A673 (cell line): ENCODE results near the gene MSL3. TPM values are rescaled to one million over a fixed set of nuclear protein-coding genes. Genes with fewer than 3 reads are reported as not detected.

Experiments
- BruUV-seq: library from RNA; stranded (reverse); fragments of 400-500 nt; replicated peaks from 2 replicates; lab custom pipeline; 2021; lab: Mats Ljungman, UMichigan
- CTCF ChIA-PET: fragments of 300-600 bp; sonication (Branson Sonifier 250); formaldehyde crosslinking; loops from one replicate; lab custom pipeline; 2022; ENCODE audit warnings: antibody characterized with exemption; lab: Charles Lee
- POLR2A ChIA-PET: fragments of 300-600 bp; sonication (Branson Sonifier 250); formaldehyde crosslinking; loops from one replicate; lab custom pipeline; 2022; ENCODE audit warnings: antibody characterized with exemption; ENCODE audit not compliant: low non-redundant PET; lab: Charles Lee
- DNase-seq: peaks from one replicate; pipeline ENCODE4 v3.0.0-alpha.2; 2015; ENCODE audit warnings: low spot score
- H3K27ac ChIP-seq: fragments of 200-600 bp; sonication (generic); 2 replicates; pipeline ENCODE4 v1.5.1; 2016; ENCODE audit warnings: mixed run types, low read depth, mild to moderate bottlenecking, mixed read lengths, antibody characterized with exemption, low read length; ENCODE audit not compliant: poor library complexity, severe bottlenecking
- H3K27me3 ChIP-seq: fragments of 200-600 bp; sonication (generic); replicated peaks from 2 replicates; pipeline ENCODE4 v1.6.1; 2017; ENCODE audit warnings: mixed run types, low read depth, mild to moderate bottlenecking, mixed read lengths, antibody characterized with exemption, low read length; ENCODE audit not compliant: insufficient read depth, poor library complexity
- H3K36me3 ChIP-seq: fragments of 200-600 bp; sonication (generic); 2 replicates; pipeline ENCODE4 v1.6.1; 2016; ENCODE audit warnings: mixed run types, mild to moderate bottlenecking, mixed read lengths, antibody characterized with exemption, low read length; ENCODE audit not compliant: insufficient read depth, poor library complexity, severe bottlenecking
- H3K4me1 ChIP-seq: fragments of 200-600 bp; sonication (generic); 2 replicates; pipeline ENCODE4 v1.6.1; 2017; ENCODE audit warnings: mixed run types, mild to moderate bottlenecking, mixed read lengths, antibody characterized with exemption, low read length; ENCODE audit not compliant: insufficient read depth, poor library complexity, severe bottlenecking
- H3K4me3 ChIP-seq: fragments of 200-600 bp; sonication (generic); 2 replicates; pipeline ENCODE4 v1.5.1; 2016; ENCODE audit warnings: low read depth, mixed run types, mild to moderate bottlenecking, mixed read lengths, low read length; ENCODE audit not compliant: poor library complexity, severe bottlenecking
- H3K9me3 ChIP-seq: fragments of 200-600 bp; sonication (generic); 2 replicates; pipeline ENCODE4 v1.6.1; 2016; ENCODE audit warnings: mixed run types, low read depth, mild to moderate bottlenecking, mixed read lengths, antibody characterized with exemption, low read length; ENCODE audit not compliant: poor library complexity, severe bottlenecking
- EZH2 ChIP-seq: fragments of 200-600 bp; sonication (generic); IDR thresholded peaks from 2 replicates; pipeline ENCODE4 v1.6.1; 2017; ENCODE audit warnings: borderline replicate concordance, low read depth, mild to moderate bottlenecking, mixed read lengths, antibody characterized with exemption, low read length; ENCODE audit not compliant: poor library complexity, severe bottlenecking
- intact Hi-C: fragments of 100-400 bp; cut with micrococcal nuclease; formaldehyde crosslinking; loops from one replicate; pipeline ENCODE4 v1.10.0; 2022; ENCODE audit not compliant: unreplicated experiment
- total RNA-seq: library from RNA; stranded (reverse); gene quantifications from 2 replicates; pipeline ENCODE4 v1.2.3, GENCODE V29; 2021
- TF ChIP-seq, protein P1 (sequence below): fragments of 300-800, 200-600 bp; sonication (generic); conservative IDR thresholded peaks from 2 replicates; pipeline ENCODE4 v1.5.1; 2017; ENCODE audit warnings: low read depth, mild to moderate bottlenecking, antibody characterized with exemption, low read length, moderate library complexity, mixed read lengths

The MSL3 gene
- total RNA-seq, 1 experiment from 2014 or later = 15.8 TPM

- H3K4me1 ChIP-seq = no peaks in the 10 kb centered on the region
- no peak overlapping the region for H3K27ac ChIP-seq
- CTCF ChIA-PET = no interaction called here
- H3K9me3 ChIP-seq = no peaks in the 10 kb centered on the region
- no TSS peak for BruUV-seq
- no peak overlapping the region for H3K4me3 ChIP-seq
- TF ChIP-seq, protein P1, sequence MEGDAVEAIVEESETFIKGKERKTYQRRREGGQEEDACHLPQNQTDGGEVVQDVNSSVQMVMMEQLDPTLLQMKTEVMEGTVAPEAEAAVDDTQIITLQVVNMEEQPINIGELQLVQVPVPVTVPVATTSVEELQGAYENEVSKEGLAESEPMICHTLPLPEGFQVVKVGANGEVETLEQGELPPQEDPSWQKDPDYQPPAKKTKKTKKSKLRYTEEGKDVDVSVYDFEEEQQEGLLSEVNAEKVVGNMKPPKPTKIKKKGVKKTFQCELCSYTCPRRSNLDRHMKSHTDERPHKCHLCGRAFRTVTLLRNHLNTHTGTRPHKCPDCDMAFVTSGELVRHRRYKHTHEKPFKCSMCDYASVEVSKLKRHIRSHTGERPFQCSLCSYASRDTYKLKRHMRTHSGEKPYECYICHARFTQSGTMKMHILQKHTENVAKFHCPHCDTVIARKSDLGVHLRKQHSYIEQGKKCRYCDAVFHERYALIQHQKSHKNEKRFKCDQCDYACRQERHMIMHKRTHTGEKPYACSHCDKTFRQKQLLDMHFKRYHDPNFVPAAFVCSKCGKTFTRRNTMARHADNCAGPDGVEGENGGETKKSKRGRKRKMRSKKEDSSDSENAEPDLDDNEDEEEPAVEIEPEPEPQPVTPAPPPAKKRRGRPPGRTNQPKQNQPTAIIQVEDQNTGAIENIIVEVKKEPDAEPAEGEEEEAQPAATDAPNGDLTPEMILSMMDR = no peak
- no peak for TF ChIP-seq EZH2
- peaks cover 14% of the 10 kb centered on the region for H3K36me3 ChIP-seq
- intact Hi-C loops = no loop called here
- POLR2A ChIA-PET = no interaction called here
- DNase-seq = no peak
- H3K27me3 ChIP-seq = no peaks in the 10 kb centered on the region
These were observed 6.6 kb downstream of the MSL3 start for GRCh38 chrX:11764602-11765067.

- H3K4me1 ChIP-seq = no peaks in the 10 kb centered on the region
- BruUV-seq = no TSS peak
- CTCF ChIA-PET = no interaction called here
- peaks cover 14% of the 10 kb centered on the region for H3K36me3 ChIP-seq
- no peaks in the 10 kb centered on the region for H3K9me3 ChIP-seq
- intact Hi-C loops = no loop called here
- H3K27me3 ChIP-seq = no peaks in the 10 kb centered on the region
- TF ChIP-seq EZH2 = no peak
- TF ChIP-seq, protein P1 = no peak
- POLR2A ChIA-PET = no interaction called here
- H3K4me3 ChIP-seq = no peak overlapping the region
- no peak for DNase-seq
- no peak overlapping the region for H3K27ac ChIP-seq
These were observed 7.4 kb downstream of the MSL3 start for GRCh38 chrX:11765449-11765848.

DNA sequence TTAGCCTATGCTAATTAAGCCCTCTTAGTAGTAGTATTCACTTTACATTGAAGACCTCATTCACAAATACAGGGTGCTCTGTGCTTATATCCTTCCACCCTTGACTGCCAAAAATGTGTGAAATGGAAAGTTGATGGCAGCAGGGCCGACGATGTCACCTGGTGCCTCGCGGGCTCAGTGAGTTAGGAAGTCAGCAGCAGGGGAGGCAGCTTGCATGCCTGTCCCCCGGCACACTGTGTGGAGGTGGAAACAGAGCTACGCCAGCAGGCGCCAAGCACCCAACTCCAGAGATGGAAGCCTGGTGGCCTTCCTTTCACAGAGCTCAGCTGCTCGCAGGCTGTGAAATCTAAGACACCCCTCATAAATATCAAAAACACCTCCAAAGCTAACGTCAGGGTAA is 8.4 kb downstream of the MSL3 start:
- no peaks in the 10 kb centered on the region for H3K27me3 ChIP-seq
- H3K4me1 ChIP-seq = no peaks in the 10 kb centered on the region
- no TSS peak for BruUV-seq

More for the DNA sequence above, 8.4 kb downstream of the MSL3 start:
- intact Hi-C loops = no loop called here
- no peak for DNase-seq
- H3K27ac ChIP-seq = no peak overlapping the region
- H3K4me3 ChIP-seq = no peak overlapping the region
- ChIA-PET POLR2A (no interaction called here), CTCF (no interaction called here)
- no peak for TF ChIP-seq EZH2
- TF ChIP-seq, protein P1 = no peak
- H3K9me3 ChIP-seq = no peaks in the 10 kb centered on the region
- H3K36me3 ChIP-seq = peaks cover 14% of the 10 kb centered on the region
